GM19455 (cell line): ENCODE data around the gene THG1L.
"Not testable (repeated sequence)": the region's sequence is repeated elsewhere in the genome, so short reads cannot be mapped to it uniquely, and the experiment has no call there.

Experiments
- ATAC-seq: cut with Tn5 transposase; IDR thresholded peaks from one replicate; pipeline ENCODE4 v1.9.1; 2021; ENCODE audit not compliant: unreplicated experiment

The THG1L gene

GRCh38 chr5:157731272-157732129, at the start of gene THG1L:
THG1L (plus strand) TSS chr5:157731420; CDS start chr5:157731441, 21 bp downstream.
- ATAC-seq = peak; percentile 93

DNA sequence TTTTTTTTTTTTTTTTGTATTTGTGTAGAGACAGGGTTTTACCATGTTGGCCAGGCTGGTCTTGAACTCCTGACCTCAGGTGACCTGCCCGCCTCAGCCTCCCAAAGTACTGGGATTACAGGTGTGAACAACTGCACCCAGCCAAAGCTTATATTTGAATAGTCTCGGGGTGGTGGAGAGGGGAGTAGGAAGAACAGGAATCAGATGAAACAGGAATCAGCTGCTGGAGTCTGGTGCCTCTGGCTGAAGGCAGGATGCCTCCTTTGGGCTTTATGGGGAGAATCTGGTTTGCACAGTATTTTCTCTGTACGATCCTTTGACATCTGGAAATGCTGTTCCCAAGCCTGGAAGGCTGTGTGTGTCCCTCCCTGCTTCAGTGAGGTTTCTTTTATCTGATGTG, 49.0 kb upstream of the THG1L start:
- ATAC-seq = no peak

- ATAC-seq = not testable (repeated sequence)
These were observed 44.7 kb upstream of the THG1L start for GRCh38 chr5:157686276-157687197.

GRCh38 chr5:157687198-157687554, 44.0 kb upstream of the THG1L start:
- no peak for ATAC-seq

DNA sequence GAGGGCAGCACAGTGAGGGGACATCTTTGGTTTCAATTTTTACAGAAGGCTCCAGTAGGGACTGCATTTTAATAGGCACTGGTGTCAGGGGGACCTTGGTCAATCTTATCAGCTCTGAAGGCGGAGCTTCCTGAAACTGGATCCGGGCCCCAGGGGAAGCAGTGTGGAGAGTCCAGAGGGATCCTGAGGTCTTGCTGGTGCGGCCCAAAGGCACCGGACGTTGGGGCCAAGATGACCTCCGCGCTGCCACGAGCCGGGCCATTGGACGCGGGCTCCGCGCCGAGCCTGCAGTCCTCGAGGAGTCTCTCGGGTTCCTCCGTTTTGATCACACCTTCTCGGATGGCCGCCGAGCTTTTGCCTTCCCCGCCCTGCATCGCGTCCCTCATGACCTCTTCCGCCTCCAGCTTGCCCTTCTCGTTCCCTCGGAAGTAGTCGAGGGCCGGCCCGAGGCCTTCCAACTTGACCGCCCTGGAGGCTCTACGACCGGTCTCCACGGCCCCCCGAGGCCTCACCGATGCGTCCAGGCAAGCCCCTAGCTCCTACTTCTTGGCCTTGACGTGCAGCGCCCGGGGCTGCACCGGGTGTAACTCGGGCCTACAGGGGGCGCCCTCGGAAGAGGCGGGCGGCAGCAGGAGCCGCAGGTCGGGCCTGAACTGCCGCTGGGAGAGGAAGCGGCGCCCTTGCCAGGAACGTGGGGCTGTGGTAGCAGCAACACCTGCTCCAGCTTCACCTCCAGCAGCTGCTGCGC, 41.1 kb upstream of the THG1L start:
- ATAC-seq = no peak

DNA sequence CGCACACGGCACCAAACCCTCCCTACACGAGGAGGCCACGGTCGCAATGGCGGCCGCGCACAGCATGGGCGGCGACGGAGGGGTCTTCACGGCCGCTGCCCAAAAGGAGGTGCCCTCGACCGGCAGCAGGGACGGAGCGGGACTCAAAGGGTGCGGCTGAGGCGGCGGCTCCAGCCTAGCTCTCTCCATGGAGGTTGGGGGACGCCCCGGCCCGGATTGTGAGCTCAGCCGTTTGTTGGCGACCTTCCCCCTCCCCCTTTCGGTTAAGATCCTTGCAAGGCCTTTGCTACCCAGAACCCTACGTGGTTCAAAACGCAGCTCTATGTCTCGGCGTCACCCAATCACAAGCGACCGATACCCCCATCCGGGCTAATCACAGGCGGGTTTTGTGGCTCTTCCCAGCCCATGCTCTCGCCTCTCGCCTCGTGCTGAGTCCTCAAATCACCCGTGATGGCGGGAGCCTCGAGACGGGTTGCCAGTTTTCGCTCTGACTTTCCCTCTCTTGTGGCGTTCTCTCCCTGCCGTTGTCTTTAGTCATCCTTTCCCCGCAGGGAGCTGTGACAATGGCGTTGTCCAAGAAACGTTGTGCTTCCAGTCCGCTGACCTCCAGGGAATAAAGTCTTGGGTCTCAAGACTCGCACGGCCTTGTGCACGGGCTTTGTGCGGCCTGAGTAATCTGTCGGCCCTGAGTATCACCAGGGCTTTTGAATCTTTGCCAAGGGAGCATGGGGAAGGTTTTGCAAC, 40.4 kb upstream of the THG1L start:
- ATAC-seq = no peak

DNA sequence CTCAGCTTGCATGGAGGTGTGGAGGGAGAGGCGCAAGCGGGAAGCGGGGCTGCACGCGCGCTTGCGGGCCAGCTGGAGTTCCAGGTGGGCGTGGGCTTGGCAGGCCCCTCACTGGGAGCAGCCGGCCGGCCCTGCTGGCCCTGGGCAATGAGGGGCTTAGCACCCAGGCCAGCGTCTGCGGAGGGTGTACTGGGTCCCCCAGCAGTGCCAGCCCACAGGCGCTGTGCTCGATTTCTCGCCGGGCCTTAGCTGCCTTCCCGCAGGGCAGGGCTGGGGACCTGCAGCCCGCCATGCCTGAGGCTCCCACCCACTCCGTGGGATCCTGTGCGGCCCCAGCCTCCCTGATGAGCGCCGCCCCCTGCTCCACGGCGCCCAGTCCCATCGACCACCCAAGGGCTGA, 37.4 kb upstream of the THG1L start:
- ATAC-seq = not testable (repeated sequence)

DNA sequence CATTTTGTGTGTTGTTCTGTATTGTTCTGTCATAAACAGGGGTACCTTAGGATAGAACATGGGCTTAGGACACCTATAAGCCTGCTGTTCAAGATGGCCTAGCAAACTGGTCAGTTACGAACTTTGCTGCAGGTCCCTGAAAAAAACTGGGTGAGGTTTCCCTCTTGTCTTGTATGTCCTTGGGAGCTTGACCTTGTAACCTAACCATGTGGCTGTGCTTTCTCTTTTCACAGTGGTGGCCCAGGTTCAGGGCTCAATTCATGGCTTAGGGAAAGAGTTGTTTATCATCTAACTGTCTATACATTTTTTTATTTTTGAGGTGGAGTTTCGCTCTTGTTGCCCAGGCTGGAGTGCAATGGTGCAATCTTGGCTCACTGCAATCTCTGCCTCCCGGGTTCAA, 35.1 kb upstream of the THG1L start:
- not testable (repeated sequence) for ATAC-seq

GRCh38 chr5:157698674-157699073, 32.5 kb upstream of the THG1L start:
- not testable (repeated sequence) for ATAC-seq

DNA sequence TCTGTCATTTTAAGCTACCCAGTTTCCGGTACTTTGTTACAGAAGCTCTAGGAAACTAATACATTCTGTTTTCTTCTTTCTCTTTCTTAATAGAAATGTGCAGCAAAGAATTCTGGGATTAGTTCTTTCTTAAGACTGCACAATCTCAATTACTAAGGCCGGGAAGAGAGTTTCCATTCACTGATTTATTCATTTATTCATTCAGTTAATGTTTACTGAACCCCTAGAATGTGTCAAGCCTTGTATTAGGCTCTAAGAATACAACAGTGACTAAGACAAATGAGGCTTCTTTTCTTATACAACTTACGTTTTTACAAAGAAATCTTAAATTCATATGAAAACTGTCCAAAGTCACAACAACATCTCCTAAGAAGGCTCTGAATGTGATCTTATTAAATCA, 27.5 kb upstream of the THG1L start:
- ATAC-seq = no peak

GRCh38 chr5:157708866-157709265, 22.4 kb upstream of the THG1L start:
- no peak for ATAC-seq

GRCh38 chr5:157709346-157709745, 21.9 kb upstream of the THG1L start:
- no peak for ATAC-seq

DNA sequence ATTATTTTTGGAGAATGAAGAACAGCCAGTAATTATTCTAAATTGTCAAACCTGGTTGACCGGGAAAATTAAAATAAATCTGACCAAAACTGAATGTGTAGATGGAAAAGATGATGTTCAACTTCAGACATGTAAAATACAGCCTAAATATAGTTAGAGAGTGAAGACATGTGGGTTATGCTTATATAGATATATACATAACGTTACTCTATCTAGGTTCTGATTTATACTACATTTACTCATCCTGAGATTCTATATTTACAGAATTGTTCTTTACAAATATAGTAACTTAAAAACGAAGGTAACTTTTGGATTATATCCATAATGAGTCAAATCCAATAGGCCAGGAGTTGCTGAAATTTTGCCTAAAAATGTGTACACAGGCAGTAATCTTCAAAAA, 20.8 kb upstream of the THG1L start:
- ATAC-seq = no peak

GRCh38 chr5:157710882-157711281, 20.3 kb upstream of the THG1L start:
- ATAC-seq = no peak

DNA sequence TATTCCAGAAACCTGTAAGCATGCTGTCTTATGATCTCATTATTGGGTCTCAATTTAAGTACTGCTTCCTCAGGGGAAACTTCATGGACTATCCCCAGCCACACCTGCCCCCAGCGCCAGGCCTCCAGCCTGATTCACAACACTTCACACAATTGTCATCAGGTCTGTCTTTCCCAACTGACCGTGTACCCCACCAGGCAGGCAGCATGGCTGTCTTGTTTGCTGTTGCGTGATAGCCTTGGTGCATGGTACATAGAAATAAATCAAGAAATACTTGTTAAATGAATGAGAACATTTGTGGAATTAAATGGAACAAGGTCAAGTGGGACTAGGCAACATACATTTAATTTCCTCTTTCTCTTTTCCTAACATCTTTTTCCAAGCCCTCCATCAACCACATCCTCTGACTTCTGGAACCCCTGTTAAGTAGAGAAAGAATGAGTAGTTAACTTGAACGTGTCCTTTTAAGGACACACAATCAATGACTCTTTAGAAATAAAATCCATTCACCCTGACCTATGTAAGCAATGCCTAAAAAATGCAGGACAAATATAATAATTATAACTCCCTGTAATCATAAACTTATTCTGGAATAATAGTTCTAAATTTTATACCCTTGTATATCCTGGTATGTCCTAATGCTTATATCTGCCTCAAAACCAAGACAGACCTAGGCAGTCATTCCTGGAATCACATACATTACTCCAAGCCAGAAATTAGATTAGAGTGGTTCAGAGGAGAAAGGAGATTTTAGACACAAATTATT, 17.2 kb upstream of the THG1L start:
- no peak for ATAC-seq

- no peak for ATAC-seq
These were observed 16.7 kb upstream of the THG1L start for GRCh38 chr5:157714596-157714864.

DNA sequence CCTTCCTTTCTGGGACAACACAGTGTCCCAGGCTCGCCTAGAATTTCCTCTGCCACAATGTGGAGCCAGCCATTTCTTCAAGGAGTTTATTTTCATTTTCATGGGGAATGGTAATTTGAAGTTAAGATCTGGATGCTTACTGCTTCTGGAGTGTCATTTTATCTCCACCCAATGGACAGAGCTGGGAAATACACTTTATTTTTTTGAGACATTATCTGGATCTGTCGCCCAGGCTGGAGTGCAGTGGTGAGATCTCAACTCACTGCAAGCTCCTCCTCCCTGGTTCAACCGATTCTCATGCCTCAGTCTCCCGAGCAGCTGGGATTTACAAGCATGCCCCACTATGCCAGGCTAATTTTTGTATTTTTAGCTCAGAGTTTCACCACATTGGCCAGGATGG, 12.7 kb upstream of the THG1L start:
- ATAC-seq = peak; percentile 72

DNA sequence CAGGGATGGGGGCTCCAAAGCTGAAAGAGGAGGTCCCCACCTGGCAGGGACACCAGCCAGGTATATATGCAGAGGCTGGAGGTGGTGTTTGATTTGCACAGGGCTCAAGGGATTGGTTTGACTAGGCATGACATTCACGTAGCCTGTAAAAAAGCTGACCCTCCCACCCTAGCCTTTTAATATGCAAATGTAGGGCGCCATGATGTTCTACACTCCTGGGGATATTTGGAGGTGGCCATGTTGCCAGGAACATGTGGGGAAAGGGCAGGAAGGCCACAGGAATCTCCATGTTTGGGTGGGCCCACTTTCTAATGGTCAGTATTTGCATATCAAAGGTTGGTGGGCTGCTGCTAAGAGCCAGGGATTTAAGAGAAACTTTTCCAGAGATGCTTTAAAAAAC, 12.0 kb upstream of the THG1L start:
- no peak for ATAC-seq

DNA sequence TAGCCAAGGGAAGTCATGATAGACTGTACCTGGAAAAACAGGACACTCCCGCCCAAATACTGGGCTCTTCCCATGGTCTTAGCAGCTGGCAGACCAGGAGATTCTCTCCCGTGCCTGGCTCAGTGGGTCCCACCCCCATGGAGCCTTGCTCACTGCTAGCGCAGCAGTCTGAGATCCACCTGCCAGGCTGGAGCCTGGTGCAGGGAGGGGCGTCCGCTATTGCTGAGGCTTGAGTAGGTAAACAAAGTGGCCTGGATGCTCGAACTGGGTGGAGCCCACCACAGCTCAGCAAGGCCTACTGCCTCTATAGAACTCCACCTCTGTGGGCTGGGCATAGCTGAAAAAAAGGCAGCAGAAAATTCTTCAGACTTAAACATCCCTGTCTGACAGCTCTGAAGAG, 10.1 kb upstream of the THG1L start:
- no peak for ATAC-seq

GRCh38 chr5:157722895-157723294, 8.3 kb upstream of the THG1L start:
- not testable (repeated sequence) for ATAC-seq
